ENCODE data around the gene TACC2. TPM values are rescaled to one million over a fixed set of nuclear protein-coding genes. Genes with fewer than 3 reads are reported as not detected.

TACC2 gene
- total and polyA plus RNA-seq, 8 donors: 17.9 to 43.6 (median 23.6) TPM

GRCh38 chr10:122206471-122207065 lies 217.6 kb downstream of the TACC2 start:
- DNase-seq: no peak
- no peaks in the 10 kb centered on the region for H3K27me3 ChIP-seq
- H3K4me3 ChIP-seq: no peak overlapping the region
- WGBS, 2 donors: 95 to 98% methylated on average over 6 of the region's 6 CpGs
- no peaks in the 10 kb centered on the region for H3K4me1 ChIP-seq
- no peaks in the 10 kb centered on the region for H3K9me3 ChIP-seq
- no peak overlapping the region for H3K27ac ChIP-seq
- intact Hi-C loops (cut with DNase I): no loop called here
- no peak for FAIRE-seq
- H3K36me3 ChIP-seq: peaks cover 0 to 7% (median 0%) of the 10 kb centered on the region in 3 donors
- no peak for ATAC-seq
- no peak for TF ChIP-seq CTCF (IDR thresholded peaks at IDR 0.05)

- no peak overlapping the region for H3K27ac ChIP-seq
- FAIRE-seq (no peak), ATAC-seq (no peak), DNase-seq (no peak)
- WGBS, 2 donors: 95 to 98% methylated on average over 6 of the region's 6 CpGs
- no peaks in the 10 kb centered on the region for H3K9me3 ChIP-seq
- H3K27me3 ChIP-seq: no peaks in the 10 kb centered on the region
- H3K4me1 ChIP-seq: no peaks in the 10 kb centered on the region
- no peak for TF ChIP-seq CTCF (IDR thresholded peaks at IDR 0.05)
- H3K4me3 ChIP-seq: no peak overlapping the region
- H3K36me3 ChIP-seq: peaks cover 0 to 9% (median 0%) of the 10 kb centered on the region in 3 donors
- intact Hi-C loops (cut with DNase I): no loop called here
Observed at GRCh38 chr10:122207163-122207562, 218.2 kb downstream of the TACC2 start.

- no peak overlapping the region for H3K4me3 ChIP-seq
- 80 to 84% methylated on average over 8 of the region's 8 CpGs for WGBS, 2 donors
- H3K36me3 ChIP-seq: peaks cover 0 to 9% (median 0%) of the 10 kb centered on the region in 3 donors
- intact Hi-C loops (cut with DNase I): no loop called here
- H3K9me3 ChIP-seq: no peaks in the 10 kb centered on the region
- FAIRE-seq (no peak), DNase-seq (no peak), ATAC-seq (peak in 2 of 4 donors; percentile 58 to 70)
- H3K4me1 ChIP-seq: no peaks in the 10 kb centered on the region
- no peaks in the 10 kb centered on the region for H3K27me3 ChIP-seq
- no peak for TF ChIP-seq CTCF (IDR thresholded peaks at IDR 0.05)
- H3K27ac ChIP-seq: no peak overlapping the region
Observed at GRCh38 chr10:122207596-122207995, 218.6 kb downstream of the TACC2 start.

- Histone ChIP-seq H3K9me3 (no peaks in the 10 kb centered on the region), H3K27ac (no peak overlapping the region), H3K4me3 (no peak overlapping the region), H3K36me3 (peaks cover 0 to 9% (median 0%) of the 10 kb centered on the region in 3 donors), H3K27me3 (no peaks in the 10 kb centered on the region), H3K4me1 (no peaks in the 10 kb centered on the region)
- intact Hi-C loops (cut with DNase I): no loop called here
- WGBS, 2 donors: 84 to 86% methylated on average over 14 of the region's 14 CpGs
- TF ChIP-seq CTCF (IDR thresholded peaks at IDR 0.05): no peak
- FAIRE-seq (no peak), ATAC-seq (peak in 1 of 4 donors; percentile 38), DNase-seq (no peak)
Observed at GRCh38 chr10:122208571-122209430, 219.8 kb downstream of the TACC2 start.

Measured in pancreas (tissue), 10 donors.